GM12891 (cell line): ENCODE measurements around the gene ZNHIT6. TPM values are rescaled to one million over a fixed set of nuclear protein-coding genes. Genes with fewer than 3 reads are reported as not detected.
"Not testable (repeated sequence)": the region's sequence is repeated elsewhere in the genome, so short reads cannot be mapped to it uniquely, and the experiment has no call there.

Source experiments
- DNase-seq: peaks from one replicate; pipeline ENCODE4 v3.0.0; 2011; ENCODE audit warnings: low spot score; ENCODE audit not compliant: insufficient read length
- FAIRE-seq: peaks from 2 replicates; lab custom pipeline; 2011; peaks lifted over from hg19 to GRCh38; lab: Jason Lieb, UNC
- PAX5 ChIP-seq: IDR thresholded peaks from 2 replicates; pipeline ENCODE4 v1.6.1; 2011; ENCODE audit warnings: low read length, moderate library complexity, mild to moderate bottlenecking; ENCODE audit not compliant: insufficient read depth, severe bottlenecking
- POLR2A ChIP-seq: IDR thresholded peaks from 2 replicates; pipeline ENCODE4 v1.6.1; 2011; ENCODE audit warnings: low read depth, low read length, control low read depth
- POLR2AphosphoS5 ChIP-seq: IDR thresholded peaks from 2 replicates; pipeline ENCODE4 v1.6.1; 2011; ENCODE audit warnings: low read depth, low read length, control low read depth
- POU2F2 ChIP-seq: IDR thresholded peaks from 2 replicates; pipeline ENCODE4 v1.6.1; 2011; ENCODE audit warnings: low read depth, mild to moderate bottlenecking, control low read depth, low read length, moderate library complexity
- SPI1 ChIP-seq: IDR thresholded peaks from 2 replicates; pipeline ENCODE4 v1.6.1; 2011; ENCODE audit warnings: low read depth, low read length, control low read depth
- TAF1 ChIP-seq: IDR thresholded peaks from 2 replicates; pipeline ENCODE4 v1.6.1; 2011; ENCODE audit warnings: low read depth, low read length, control low read depth
- polyA plus RNA-seq: library from polyadenylated mRNA; unstranded; fragments of >200 nt; gene quantifications from one replicate; pipeline ENCODE4 v1.2.1, GENCODE V29; 2012; ENCODE audit warnings: low read depth, missing spikeins, inconsistent platforms; ENCODE audit not compliant: missing spikeins

The ZNHIT6 gene
- 12.6 TPM for polyA plus RNA-seq

GRCh38 chr1:85707990-85708828 is at the start of gene ZNHIT6:
ZNHIT6 (minus strand) TSS chr1:85708433; CDS start chr1:85708284, 149 bp downstream.
- peak; percentile 98 for FAIRE-seq
- peak; percentile 68 for TF ChIP-seq TAF1
- TF ChIP-seq POLR2AphosphoS5 = peak; percentile 78; the same call in 1 of the 2 replicates
- TF ChIP-seq POLR2A = peak; percentile 88
- TF ChIP-seq SPI1 = no peak
- peak; percentile 55 for TF ChIP-seq POU2F2
- TF ChIP-seq PAX5 = no peak
- DNase-seq = peak; percentile 39

GRCh38 chr1:85756864-85757263 is 48.6 kb upstream of the ZNHIT6 start:
- FAIRE-seq = no peak
- peak; percentile 73 for TF ChIP-seq SPI1
- TF ChIP-seq POLR2A = no peak
- TF ChIP-seq PAX5 = no peak
- TF ChIP-seq POU2F2 = no peak
- TF ChIP-seq TAF1 = no peak
- no peak for DNase-seq

- TF ChIP-seq POU2F2 (no peak), TAF1 (no peak), SPI1 (no peak), POLR2A (no peak), PAX5 (no peak), POLR2AphosphoS5 (no peak)
- FAIRE-seq = no peak
- no peak for DNase-seq
Measured at GRCh38 chr1:85748120-85748519, 39.9 kb upstream of the ZNHIT6 start.

GRCh38 chr1:85746777-85747176 is 38.5 kb upstream of the ZNHIT6 start:
- no peak for TF ChIP-seq POLR2A
- TF ChIP-seq TAF1 = no peak
- TF ChIP-seq POLR2AphosphoS5 = no peak
- no peak for TF ChIP-seq PAX5
- TF ChIP-seq POU2F2 = no peak
- no peak for TF ChIP-seq SPI1
- FAIRE-seq (no peak), DNase-seq (no peak)

- no peak for FAIRE-seq
- no peak for TF ChIP-seq POU2F2
- TF ChIP-seq SPI1 = no peak
- no peak for TF ChIP-seq POLR2AphosphoS5
- TF ChIP-seq PAX5 = no peak
- TF ChIP-seq POLR2A = no peak
- no peak for TF ChIP-seq TAF1
- no peak for DNase-seq
Measured at GRCh38 chr1:85743814-85744213, 35.6 kb upstream of the ZNHIT6 start.

- TF ChIP-seq POLR2AphosphoS5 (no peak), TAF1 (no peak), POU2F2 (no peak), SPI1 (no peak), POLR2A (no peak), PAX5 (no peak)
- no peak for FAIRE-seq
- no peak for DNase-seq
Measured at GRCh38 chr1:85734931-85735330, 26.7 kb upstream of the ZNHIT6 start.

GRCh38 chr1:85718678-85719340 is 10.6 kb upstream of the ZNHIT6 start:
- no peak for FAIRE-seq
- no peak for TF ChIP-seq POU2F2
- DNase-seq = no peak

- not testable (repeated sequence) for FAIRE-seq, DNase-seq
Measured at GRCh38 chr1:85714418-85715114, 6.3 kb upstream of the ZNHIT6 start.

- TF ChIP-seq SPI1 (no peak), PAX5 (no peak), POLR2A (no peak), TAF1 (no peak), POU2F2 (no peak), POLR2AphosphoS5 (no peak)
Measured at GRCh38 chr1:85708829-85709227, 595 bp upstream of the ZNHIT6 start.

More at GRCh38 chr1:85708829-85709227, 595 bp upstream of the ZNHIT6 start:
- FAIRE-seq (no peak), DNase-seq (no peak)
